ENCODE measurements around the gene GLI3. TPM values are rescaled to one million over a fixed set of nuclear protein-coding genes. Genes with fewer than 3 reads are reported as not detected.

The GLI3 gene
- total RNA-seq, 5 donors from 2014 or later (not counting 1 experiment from before 2014, with no cell fraction given), result 0.10 to 0.79 (median 0.32) TPM; not detected in 1

DNA sequence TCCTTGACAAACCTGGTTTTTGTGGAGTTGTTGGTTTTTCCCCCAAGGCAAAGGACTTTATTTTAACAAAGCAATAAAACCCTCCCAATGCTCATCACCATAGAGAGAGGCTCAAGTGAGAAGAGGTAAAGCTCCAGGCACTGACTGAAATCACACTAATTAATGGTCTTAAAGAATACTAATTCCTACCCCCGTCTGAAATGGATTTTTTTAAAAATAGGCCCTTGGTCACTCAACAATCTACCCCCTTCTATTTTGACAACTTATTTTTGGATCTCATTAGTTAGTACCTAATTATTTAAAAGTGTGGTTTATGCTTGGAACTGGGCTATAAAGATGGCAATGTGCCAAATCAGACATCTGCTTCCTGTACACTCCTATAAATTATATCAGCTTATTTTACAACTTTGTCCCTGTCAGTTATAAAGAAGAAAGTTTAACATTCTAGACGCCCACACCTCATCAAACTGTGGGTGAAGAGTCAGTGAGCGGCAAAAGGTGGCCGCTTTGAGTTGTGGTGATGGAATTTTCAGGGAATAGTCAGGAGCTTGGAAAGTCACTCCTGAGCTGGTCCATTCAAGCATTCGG is 10.6 kb downstream of the GLI3 start:
- no peak overlapping the region for H3K27ac Mint-ChIP-seq
- DNase-seq (no peak), ATAC-seq (replicated peaks in 1 of 4) (no peak)
- H3K9me3 Mint-ChIP-seq, result peaks cover 0 to 2% (median 0%) of the 10 kb centered on the region in 3 donors
- no CpG with 5 or more reads among the region's 5 CpGs for WGBS (ENCODE audit: insufficient coverage)
- H3K4me3 Mint-ChIP-seq, result no peak overlapping the region
- CTCF ChIA-PET, result no interaction called here
- Histone ChIP-seq H3K9me3 (no peaks in the 10 kb centered on the region), H3K4me3 (ENCODE audit: control insufficient read depth in 1 of 2, extremely low read depth in 1 of 2, low read length in 1 of 2) (no peak overlapping the region), H3K36me3 (ENCODE audit: control insufficient read depth in 2 of 2, extremely low read depth in 1 of 2, insufficient read depth in 1 of 2, low read length in 1 of 2) (no peaks in the 10 kb centered on the region), H3K27me3 (replicated peaks in 1 of 2; ENCODE audit: control insufficient read depth in 2 of 2, extremely low read depth in 1 of 2, insufficient read depth in 2 of 2, low read length in 1 of 2) (peaks cover 12 to 16% of the 10 kb centered on the region in 2 experiments), H3K4me1 (ENCODE audit: control insufficient read depth in 1 of 2, extremely low read depth in 1 of 2, insufficient read depth in 2 of 2, low read length in 2 of 2) (no peaks in the 10 kb centered on the region), H3K27ac (ENCODE audit: low read length) (no peak overlapping the region)
- no peaks in the 10 kb centered on the region for H3K36me3 Mint-ChIP-seq
- H3K27me3 Mint-ChIP-seq, result peaks cover 40 to 43% of the 10 kb centered on the region in 2 donors
- peaks cover 0 to 6% (median 3%) of the 10 kb centered on the region in 3 donors for H3K4me1 Mint-ChIP-seq
- POLR2A ChIA-PET, result no interaction called here

DNA sequence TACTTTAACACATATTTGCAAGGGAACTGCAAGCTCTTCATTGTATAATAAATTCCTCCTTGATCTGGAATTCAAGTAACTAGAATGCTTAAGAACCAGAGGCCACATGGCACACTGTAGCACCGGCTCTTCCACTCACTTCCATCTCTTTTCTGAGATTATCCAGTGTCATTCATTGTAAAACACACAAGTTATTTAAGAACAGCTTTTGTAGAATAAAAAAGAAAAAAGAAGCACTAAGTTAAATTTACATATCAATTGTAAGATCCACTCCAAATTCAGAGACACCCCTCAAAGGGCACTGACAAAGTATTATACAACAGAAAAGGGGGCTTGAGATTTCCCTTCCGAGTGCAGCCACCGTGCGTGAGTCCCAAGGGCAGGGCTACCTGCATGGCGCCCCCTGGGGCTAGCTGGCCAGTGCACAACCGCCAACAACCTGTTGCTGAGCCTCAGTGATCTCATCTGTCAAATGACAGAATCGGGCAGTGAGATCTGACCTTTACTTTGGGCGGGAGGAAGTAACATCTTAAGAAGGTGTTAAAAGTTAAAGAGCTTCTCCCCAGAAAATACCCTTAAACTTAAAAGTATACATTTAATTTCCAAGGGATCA is 12.5 kb downstream of the GLI3 start:
- ChIA-PET POLR2A (no interaction called here), CTCF (no interaction called here)
- H3K27me3 Mint-ChIP-seq, result peaks cover 28 to 30% of the 10 kb centered on the region in 2 donors
- no peaks in the 10 kb centered on the region for H3K36me3 ChIP-seq (ENCODE audit: control insufficient read depth in 2 of 2, extremely low read depth in 1 of 2, insufficient read depth in 1 of 2, low read length in 1 of 2)
- H3K4me3 Mint-ChIP-seq, result no peak overlapping the region
- ATAC-seq (replicated peaks in 1 of 4) (no peak), DNase-seq (no peak)
- H3K9me3 ChIP-seq, result no peaks in the 10 kb centered on the region
- WGBS (ENCODE audit: insufficient coverage), result 76% methylated on average over 5 of the region's 8 CpGs
- H3K27me3 ChIP-seq (replicated peaks in 1 of 2; ENCODE audit: control insufficient read depth in 2 of 2, extremely low read depth in 1 of 2, insufficient read depth in 2 of 2, low read length in 1 of 2), result peaks cover 12 to 14% of the 10 kb centered on the region in 2 experiments
- no peak overlapping the region for H3K4me3 ChIP-seq (ENCODE audit: control insufficient read depth in 1 of 2, extremely low read depth in 1 of 2, low read length in 1 of 2)
- H3K27ac Mint-ChIP-seq, result no peak overlapping the region
- H3K9me3 Mint-ChIP-seq, result peaks cover 0 to 2% (median 0%) of the 10 kb centered on the region in 3 donors
- H3K4me1 Mint-ChIP-seq, result peaks cover 0 to 6% (median 3%) of the 10 kb centered on the region in 3 donors
- H3K4me1 ChIP-seq (ENCODE audit: control insufficient read depth in 1 of 2, extremely low read depth in 1 of 2, insufficient read depth in 2 of 2, low read length in 2 of 2), result no peaks in the 10 kb centered on the region
- no peak overlapping the region for H3K27ac ChIP-seq (ENCODE audit: low read length)
- no peaks in the 10 kb centered on the region for H3K36me3 Mint-ChIP-seq

DNA sequence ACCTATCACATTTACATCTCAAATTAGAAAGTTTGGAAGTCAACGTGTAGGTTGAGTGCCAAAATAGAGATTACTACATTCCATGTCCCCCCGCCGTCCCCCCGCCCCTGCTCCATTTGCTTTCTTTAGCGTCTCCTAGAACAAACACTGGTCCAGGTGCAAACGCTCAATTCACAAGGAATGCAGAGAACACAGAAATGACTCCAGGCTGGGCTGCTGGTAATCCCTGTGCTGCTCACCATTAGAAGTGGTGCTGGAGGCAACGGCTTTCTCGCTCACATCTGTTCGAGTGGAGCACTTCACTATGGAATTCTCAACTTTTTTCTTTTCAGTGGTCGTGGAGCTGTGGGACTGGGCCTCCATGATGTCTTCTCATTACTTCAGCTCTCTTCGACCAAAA is 14.1 kb downstream of the GLI3 start:
- Mint-ChIP-seq H3K4me3 (no peak overlapping the region), H3K4me1 (peaks cover 0 to 4% (median 3%) of the 10 kb centered on the region in 3 donors), H3K27ac (no peak overlapping the region), H3K27me3 (peaks cover 21 to 23% of the 10 kb centered on the region in 2 donors), H3K9me3 (peaks cover 0 to 2% (median 0%) of the 10 kb centered on the region in 3 donors), H3K36me3 (no peaks in the 10 kb centered on the region)
- Histone ChIP-seq H3K4me1 (ENCODE audit: control insufficient read depth in 1 of 2, extremely low read depth in 1 of 2, insufficient read depth in 2 of 2, low read length in 2 of 2) (no peaks in the 10 kb centered on the region), H3K27me3 (replicated peaks in 1 of 2; ENCODE audit: control insufficient read depth in 2 of 2, extremely low read depth in 1 of 2, insufficient read depth in 2 of 2, low read length in 1 of 2) (peaks cover 5 to 7% of the 10 kb centered on the region in 2 experiments), H3K36me3 (ENCODE audit: control insufficient read depth in 2 of 2, extremely low read depth in 1 of 2, insufficient read depth in 1 of 2, low read length in 1 of 2) (no peaks in the 10 kb centered on the region), H3K4me3 (ENCODE audit: control insufficient read depth in 1 of 2, extremely low read depth in 1 of 2, low read length in 1 of 2) (no peak overlapping the region), H3K27ac (ENCODE audit: low read length) (no peak overlapping the region), H3K9me3 (no peaks in the 10 kb centered on the region)
- ChIA-PET POLR2A (no interaction called here), CTCF (no interaction called here)
- ATAC-seq (replicated peaks in 1 of 4) (no peak), DNase-seq (no peak)
- 90% methylated on average over 3 of the region's 11 CpGs for whole genome bisulfite sequencing (ENCODE audit: insufficient coverage)

DNA sequence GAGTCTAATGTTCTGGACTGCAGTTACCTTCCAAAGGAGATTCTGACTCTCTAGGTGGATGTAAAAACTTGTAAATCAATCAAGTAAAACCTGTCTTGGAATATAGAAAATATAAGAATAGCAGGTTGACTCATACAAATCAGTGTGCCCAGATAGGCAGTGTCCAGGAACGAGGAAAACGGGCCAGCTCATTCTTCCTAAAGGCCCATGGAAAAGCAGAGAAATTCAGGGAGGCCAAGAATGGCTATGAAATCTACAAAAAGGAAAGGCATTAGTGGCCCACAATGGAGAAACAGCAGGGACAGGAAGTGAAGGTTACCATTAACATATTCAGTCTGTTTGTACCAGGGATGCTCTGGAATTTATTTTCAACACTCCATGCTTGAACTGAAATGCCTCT is 14.9 kb downstream of the GLI3 start:
- no peak for DNase-seq
- H3K9me3 ChIP-seq, result no peaks in the 10 kb centered on the region
- peaks cover 14 to 17% of the 10 kb centered on the region in 2 donors for H3K27me3 Mint-ChIP-seq
- no peak overlapping the region for H3K4me3 Mint-ChIP-seq
- no peak overlapping the region for H3K27ac Mint-ChIP-seq
- H3K4me1 Mint-ChIP-seq, result no peaks in the 10 kb centered on the region
- ChIA-PET POLR2A (no interaction called here), CTCF (no interaction called here)
- no peaks in the 10 kb centered on the region for H3K4me1 ChIP-seq (ENCODE audit: control insufficient read depth in 1 of 2, extremely low read depth in 1 of 2, insufficient read depth in 2 of 2, low read length in 2 of 2)
- no peak overlapping the region for H3K27ac ChIP-seq (ENCODE audit: low read length)
- 100% methylated on average over 1 of the region's 2 CpGs for WGBS (ENCODE audit: insufficient coverage)
- ATAC-seq (replicated peaks in 1 of 4), result no peak
- peaks cover 5 to 7% of the 10 kb centered on the region in 2 experiments for H3K27me3 ChIP-seq (replicated peaks in 1 of 2; ENCODE audit: control insufficient read depth in 2 of 2, extremely low read depth in 1 of 2, insufficient read depth in 2 of 2, low read length in 1 of 2)
- H3K36me3 ChIP-seq (ENCODE audit: control insufficient read depth in 2 of 2, extremely low read depth in 1 of 2, insufficient read depth in 1 of 2, low read length in 1 of 2), result no peaks in the 10 kb centered on the region
- H3K9me3 Mint-ChIP-seq, result peaks cover 0 to 2% (median 0%) of the 10 kb centered on the region in 3 donors
- H3K36me3 Mint-ChIP-seq, result no peaks in the 10 kb centered on the region
- H3K4me3 ChIP-seq (ENCODE audit: control insufficient read depth in 1 of 2, extremely low read depth in 1 of 2, low read length in 1 of 2), result no peak overlapping the region

DNA sequence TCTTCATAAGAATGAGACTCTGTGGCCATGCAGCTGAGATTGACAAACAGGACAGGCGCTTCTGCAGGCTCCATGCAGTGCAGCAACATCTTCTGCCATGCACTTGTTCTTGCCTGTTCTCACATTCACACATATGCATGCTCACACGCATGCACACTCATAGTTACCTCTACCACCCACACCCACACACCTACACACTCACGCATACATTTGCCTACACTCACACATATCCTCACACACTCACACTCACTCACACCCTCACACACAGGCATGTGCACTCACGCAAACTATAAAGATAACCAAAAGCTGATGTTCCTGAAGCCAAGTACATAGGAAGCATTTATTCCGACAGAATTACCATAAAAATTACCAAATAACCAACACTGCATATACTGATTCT is 15.7 kb downstream of the GLI3 start:
- WGBS (ENCODE audit: insufficient coverage), result 71% methylated on average over 4 of the region's 5 CpGs
- CTCF ChIA-PET, result no interaction called here
- H3K36me3 Mint-ChIP-seq, result no peaks in the 10 kb centered on the region

DNA sequence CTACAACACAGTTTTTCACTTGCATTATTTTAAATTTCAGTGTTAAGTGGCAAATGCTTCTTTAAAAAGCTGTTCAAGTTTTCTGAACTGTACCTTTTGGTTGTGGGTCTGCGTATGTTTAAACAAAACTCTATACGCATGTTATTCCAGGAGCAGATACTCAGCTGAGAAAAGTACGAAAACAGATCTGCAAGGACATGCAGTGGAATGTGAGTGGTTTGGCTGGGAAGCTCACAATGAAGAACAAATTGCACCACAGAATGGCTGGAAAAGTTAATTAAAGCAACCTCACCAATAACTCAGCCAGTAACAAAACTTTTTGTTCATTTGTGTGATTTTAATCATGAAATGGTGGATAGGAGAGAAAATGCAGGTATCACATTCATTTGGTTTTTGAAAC is 17.6 kb downstream of the GLI3 start:
- DNase-seq (no peak), ATAC-seq (replicated peaks in 1 of 4) (no peak)
- Histone ChIP-seq H3K27ac (ENCODE audit: low read length) (no peak overlapping the region), H3K4me3 (ENCODE audit: control insufficient read depth in 1 of 2, extremely low read depth in 1 of 2, low read length in 1 of 2) (no peak overlapping the region), H3K9me3 (no peaks in the 10 kb centered on the region), H3K4me1 (ENCODE audit: control insufficient read depth in 1 of 2, extremely low read depth in 1 of 2, insufficient read depth in 2 of 2, low read length in 2 of 2) (no peaks in the 10 kb centered on the region), H3K27me3 (replicated peaks in 1 of 2; ENCODE audit: control insufficient read depth in 2 of 2, extremely low read depth in 1 of 2, insufficient read depth in 2 of 2, low read length in 1 of 2) (peaks cover 0 to 2% of the 10 kb centered on the region in 2 experiments), H3K36me3 (ENCODE audit: control insufficient read depth in 2 of 2, extremely low read depth in 1 of 2, insufficient read depth in 1 of 2, low read length in 1 of 2) (no peaks in the 10 kb centered on the region)
- ChIA-PET POLR2A (no interaction called here), CTCF (interaction anchor here in 1 of 2 donors (0.7 kb wide), 1 partner anchor 1947 kb away, joined by 3 read pairs; no protein-coding TSS in a partner anchor)
- WGBS (ENCODE audit: insufficient coverage), result 100% methylated on average over 1 of the region's 3 CpGs
- Mint-ChIP-seq H3K36me3 (no peaks in the 10 kb centered on the region), H3K4me1 (no peaks in the 10 kb centered on the region), H3K9me3 (peaks cover 0 to 4% (median 0%) of the 10 kb centered on the region in 3 donors), H3K27ac (no peak overlapping the region), H3K27me3 (peaks cover 0 to 4% of the 10 kb centered on the region in 2 donors), H3K4me3 (no peak overlapping the region)

More for the DNA sequence above, 15.7 kb downstream of the GLI3 start:
- no peaks in the 10 kb centered on the region for H3K9me3 ChIP-seq
- POLR2A ChIA-PET, result no interaction called here
- peaks cover 3 to 8% of the 10 kb centered on the region in 2 experiments for H3K27me3 ChIP-seq (replicated peaks in 1 of 2; ENCODE audit: control insufficient read depth in 2 of 2, extremely low read depth in 1 of 2, insufficient read depth in 2 of 2, low read length in 1 of 2)
- ATAC-seq (replicated peaks in 1 of 4), result no peak
- H3K4me3 Mint-ChIP-seq, result no peak overlapping the region
- H3K4me1 Mint-ChIP-seq, result no peaks in the 10 kb centered on the region
- H3K4me3 ChIP-seq (ENCODE audit: control insufficient read depth in 1 of 2, extremely low read depth in 1 of 2, low read length in 1 of 2), result no peak overlapping the region
- no peak for DNase-seq
- peaks cover 8 to 12% of the 10 kb centered on the region in 2 donors for H3K27me3 Mint-ChIP-seq
- no peaks in the 10 kb centered on the region for H3K36me3 ChIP-seq (ENCODE audit: control insufficient read depth in 2 of 2, extremely low read depth in 1 of 2, insufficient read depth in 1 of 2, low read length in 1 of 2)
- H3K4me1 ChIP-seq (ENCODE audit: control insufficient read depth in 1 of 2, extremely low read depth in 1 of 2, insufficient read depth in 2 of 2, low read length in 2 of 2), result no peaks in the 10 kb centered on the region
- no peak overlapping the region for H3K27ac ChIP-seq (ENCODE audit: low read length)
- no peak overlapping the region for H3K27ac Mint-ChIP-seq
- peaks cover 0 to 4% (median 0%) of the 10 kb centered on the region in 3 donors for H3K9me3 Mint-ChIP-seq

Measured in T-cell (primary cell).